GM18511 (cell line): ENCODE measurements around the gene ITPA.

Experiments used
- ATAC-seq: cut with Tn5 transposase; IDR thresholded peaks from one replicate; pipeline ENCODE4 v1.9.1; 2021; ENCODE audit warnings: mild to moderate bottlenecking, moderate library complexity; ENCODE audit not compliant: unreplicated experiment

ITPA gene

DNA sequence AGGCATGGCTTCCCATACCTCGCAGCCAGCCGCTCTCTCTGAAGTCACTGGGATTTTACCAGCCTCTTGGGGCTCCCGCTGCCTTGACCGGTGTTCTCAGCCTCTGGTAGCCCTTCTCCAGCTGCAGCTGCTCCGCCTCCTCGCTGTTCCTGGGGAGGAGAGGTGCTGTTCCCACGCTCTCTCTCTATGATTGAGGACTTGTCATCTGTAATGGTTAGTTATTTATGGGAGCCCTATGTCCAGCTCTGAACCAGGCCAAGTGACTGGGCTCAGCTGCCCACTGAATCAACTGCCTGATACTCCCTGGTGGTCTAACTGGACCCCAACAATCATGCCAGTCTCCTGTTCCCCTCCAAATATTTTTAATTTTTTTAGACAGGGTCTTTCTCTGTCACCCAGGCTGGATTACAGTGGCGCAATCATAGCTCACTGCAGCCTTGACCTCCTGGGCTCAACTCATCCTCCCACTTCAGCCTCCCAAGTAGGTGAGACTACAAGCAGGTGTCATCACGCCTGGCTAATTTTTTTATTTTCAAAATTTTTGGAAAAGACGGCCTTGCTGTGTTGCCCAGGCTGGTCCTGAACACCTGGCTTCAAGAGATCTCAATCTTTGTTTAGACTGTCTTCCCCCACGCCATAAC, 34.5 kb downstream of the ITPA start:
- ATAC-seq: no peak

DNA sequence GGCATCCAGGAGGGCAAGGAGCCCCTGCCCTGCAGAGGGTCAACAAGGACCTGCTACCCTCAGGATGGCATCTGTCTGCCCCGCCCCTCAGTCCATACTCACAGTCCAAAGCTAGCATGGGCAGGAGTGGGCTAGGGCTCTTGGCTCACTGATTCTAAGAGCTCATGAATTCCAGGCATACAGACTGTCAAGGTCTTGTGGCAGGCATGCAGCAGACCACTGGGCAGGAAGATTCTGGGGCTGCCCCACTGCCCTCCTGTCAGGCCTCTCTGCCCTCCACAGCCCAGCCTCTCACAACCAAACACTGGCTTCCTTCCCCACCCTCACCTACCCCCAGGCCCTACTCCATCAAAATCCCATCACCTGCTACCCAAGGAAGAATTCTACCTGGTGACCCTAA, 35.3 kb downstream of the ITPA start:
- no peak for ATAC-seq

DNA sequence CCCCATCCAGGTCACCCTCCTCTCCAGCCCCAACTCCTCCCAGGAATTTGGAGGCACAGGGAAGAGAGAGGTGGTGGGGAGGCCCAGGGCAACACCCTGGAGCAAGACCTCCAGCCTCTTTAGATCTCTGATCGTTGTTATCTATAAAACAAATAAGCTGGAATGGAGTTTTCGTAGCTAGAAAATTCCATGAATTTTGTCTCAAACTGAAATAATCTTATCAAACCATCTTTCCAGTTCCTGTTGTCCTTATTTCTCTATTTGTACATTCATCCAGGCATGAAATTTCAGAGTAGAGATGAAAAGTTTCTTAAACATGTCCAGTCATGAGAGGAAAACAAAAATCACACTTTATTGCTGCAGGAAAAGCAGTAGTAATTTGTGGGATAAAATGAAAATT, 35.9 kb downstream of the ITPA start:
- ATAC-seq: no peak

DNA sequence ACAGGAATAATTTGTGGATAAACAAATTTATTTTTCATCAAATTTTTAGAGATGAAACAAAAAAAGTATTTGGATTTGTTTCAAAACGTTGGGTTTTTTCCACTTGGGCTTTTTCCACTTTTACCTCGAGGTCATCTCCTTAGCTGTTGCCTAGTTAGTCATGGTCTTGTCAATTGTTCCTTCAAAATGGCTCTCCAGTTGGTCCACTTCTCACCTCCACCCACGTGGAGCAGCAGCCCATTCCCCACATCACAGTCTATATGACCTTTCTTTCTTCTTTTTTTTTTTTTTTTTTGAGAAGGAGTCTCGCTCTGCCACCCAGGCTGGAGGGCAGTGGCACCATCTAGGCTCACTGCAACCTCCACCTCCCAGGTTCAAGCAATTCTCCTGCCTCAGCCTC, 36.4 kb downstream of the ITPA start:
- ATAC-seq: no peak

DNA sequence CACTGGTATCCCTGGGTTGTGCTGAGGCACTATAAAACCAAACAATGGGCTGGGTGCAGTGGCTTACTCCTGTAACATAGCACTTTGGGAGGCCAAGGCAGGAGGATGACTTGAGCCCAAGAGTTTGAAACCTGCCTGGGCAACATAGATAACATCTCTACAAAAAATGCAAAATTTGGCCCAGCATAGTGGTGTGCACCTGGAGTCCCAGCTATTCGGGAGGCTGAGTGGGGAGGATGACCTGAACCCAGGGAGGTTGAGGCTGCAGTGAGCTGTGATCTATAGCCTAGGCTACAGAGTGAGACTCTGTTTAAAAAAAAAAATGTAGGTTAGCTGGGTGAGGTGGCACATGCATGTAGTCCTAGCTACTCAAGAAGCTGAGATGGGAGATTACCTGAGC, 37.4 kb downstream of the ITPA start:
- no peak for ATAC-seq

DNA sequence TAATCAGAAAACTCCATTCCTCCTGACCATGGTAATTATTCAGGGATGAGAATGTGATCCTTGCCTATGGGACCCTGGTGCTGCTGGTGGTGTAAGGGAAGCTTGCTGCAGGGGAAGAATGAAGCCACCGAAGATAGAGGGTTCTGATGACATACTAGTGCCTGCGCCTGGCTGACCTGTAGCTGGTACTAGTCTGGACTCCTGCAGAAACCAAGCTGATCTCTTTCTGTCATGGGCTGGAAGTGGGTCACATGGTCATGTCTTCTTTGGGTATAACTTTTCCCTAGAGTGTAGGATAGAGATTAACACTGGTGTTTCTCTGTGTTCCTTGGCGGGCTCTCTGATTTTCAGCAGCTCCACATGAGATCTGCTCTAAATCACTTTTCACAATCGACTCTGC, 38.3 kb downstream of the ITPA start:
- no peak for ATAC-seq

DNA sequence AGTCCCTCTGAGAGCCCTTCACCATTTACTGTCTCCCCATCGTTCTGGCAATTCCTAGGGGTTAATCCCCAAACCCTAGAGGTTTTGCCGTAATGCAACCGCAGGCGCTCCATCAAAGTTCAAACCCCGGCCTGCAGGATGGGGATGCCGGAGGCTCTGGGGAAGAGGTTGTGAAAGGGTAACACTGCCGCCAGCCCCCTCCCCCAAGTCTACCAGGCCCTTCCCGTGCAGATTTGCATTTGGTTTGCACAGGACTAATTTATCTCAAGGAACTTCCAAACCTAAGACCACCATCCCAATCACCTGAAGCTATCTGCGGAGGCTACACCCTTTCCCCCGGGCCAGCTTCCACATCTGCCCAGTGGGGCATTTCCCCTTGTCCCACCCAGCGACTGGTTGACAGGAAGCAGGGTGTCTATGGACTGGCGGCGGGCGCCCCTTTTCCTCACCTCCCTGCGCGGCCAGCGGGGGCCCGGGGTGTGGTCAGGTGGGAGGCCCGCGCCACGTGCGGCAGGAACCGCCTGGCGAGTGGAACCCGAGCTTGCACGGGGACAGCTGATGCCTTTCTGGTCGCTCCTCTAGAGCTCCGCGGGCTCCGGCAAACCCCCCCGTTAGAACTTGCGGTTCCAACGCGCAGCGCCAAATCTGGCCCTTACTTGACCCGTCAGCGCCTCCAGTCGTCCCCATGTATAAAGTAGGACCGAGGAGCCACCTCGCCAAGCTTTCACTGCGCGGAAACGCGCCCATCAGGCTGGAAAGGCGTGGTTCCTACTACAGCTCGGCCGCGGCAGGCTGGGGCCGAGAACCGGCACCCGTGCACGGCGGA, 39.1 kb downstream of the ITPA start:
- no peak for ATAC-seq

DNA sequence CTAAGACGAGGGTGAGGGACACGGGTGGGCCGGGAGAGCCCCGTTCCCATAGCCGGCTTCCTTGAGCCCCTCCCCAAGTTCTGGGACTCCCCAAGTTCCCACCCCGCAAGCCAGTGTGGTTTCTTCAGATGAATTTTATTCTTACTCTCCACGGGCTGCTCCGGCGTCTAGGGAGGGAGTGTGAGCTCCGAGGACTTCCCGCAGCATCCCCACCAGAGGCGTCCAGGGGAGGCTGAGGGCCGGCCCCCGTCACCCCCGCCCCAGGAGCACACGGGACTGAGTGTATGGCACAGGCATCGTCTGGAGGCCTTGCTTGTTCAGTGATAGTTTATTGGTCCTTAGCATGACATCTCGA, 39.7 kb downstream of the ITPA start:
- no peak for ATAC-seq

DNA sequence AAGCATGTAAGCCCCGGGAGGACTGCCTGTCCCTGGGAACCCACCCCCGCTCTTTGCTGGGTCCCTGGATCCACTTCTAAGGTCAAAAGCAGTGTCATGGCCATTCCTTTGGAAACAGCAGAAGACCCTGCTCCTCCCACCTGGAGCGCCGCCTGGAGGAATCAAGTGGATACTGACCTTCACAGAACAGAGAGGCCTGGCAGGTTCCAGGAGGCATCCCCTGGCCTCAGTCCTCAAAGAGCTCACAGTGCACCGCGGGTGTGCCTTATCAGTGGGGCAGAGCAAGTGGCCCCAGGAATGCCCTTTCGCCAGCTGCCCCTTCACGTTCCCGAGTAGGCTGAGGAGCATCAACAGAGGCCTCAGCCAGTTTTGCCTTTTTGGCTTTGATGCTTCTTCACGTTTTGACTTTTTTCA, 40.8 kb downstream of the ITPA start:
- ATAC-seq: no peak

DNA sequence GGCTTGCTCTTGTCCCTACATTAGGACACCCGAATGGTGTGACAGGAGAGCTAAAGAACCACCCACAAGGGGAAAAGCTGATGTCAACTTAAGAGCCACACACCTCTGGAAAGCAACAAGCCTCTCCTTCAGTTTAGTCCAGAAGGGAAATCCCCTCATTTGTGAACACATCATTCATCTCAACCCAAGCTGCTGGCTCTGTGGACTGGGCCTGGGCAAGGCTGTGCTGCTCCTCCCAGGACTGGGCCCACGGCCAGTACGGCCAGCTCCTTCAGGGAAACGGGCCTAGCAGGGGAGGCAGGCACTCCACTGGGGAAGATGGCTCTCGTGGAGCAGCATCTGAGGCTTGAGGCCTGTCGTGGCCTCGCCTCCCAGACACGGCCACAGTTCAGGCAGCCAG, 42.5 kb downstream of the ITPA start:
- ATAC-seq: no peak

DNA sequence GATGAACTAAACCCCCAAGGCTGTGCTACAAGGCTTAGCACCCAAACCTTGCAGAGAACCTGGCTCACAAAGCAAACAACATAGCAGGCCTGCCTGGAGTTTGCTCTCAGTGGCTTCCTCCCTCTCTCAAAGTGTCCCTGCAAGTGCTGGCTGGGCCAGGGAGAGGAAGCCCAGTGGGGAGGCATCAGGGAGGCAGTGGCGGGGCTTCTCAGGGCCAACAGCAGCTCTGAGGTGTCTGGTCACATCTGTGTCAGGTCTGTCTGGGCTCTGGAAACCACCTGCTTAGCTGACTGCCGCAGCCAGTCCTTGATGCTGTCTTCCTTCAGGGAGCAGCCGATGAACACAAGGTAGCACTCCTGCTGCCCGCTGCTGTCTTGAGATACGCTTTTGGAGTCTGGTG, 46.4 kb downstream of the ITPA start:
- no peak for ATAC-seq

DNA sequence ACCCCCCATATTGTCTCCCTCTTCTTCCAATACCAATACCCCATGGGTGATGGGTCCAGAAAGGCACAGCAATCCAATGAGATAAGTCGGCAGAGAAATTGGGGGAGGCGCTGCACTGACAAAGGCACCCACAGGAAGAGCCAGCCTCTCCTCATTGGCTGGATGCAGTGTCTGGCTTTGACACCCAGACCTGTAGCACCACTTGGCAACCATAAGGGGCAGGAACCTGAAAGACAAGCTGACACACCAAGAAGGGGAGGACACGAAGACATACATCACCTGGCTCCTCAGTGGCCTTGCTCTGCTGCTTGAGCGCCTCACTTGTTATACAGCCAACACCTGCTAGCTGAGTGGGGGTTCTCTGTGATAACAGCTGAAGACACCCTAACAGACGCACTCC, 49.1 kb downstream of the ITPA start:
- ATAC-seq: no peak

DNA sequence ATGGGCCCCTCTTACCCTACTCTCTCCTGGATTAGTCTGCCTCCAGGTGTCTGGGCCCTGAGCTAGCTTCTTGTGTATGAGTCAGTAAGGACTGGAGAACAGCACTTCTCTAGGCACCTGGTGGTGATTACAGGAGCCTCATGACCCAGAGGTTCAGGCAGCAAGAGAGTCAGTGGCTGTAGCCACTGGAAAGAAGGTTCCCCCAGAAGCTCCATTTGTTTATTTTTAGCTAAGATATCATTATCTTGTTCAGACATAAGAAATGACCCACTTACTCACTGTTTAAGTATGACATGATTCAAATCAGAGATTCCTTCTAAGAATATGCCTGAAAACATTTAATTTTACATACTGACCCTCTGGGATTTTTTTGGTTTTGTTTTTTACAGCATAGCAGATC, 53.3 kb downstream of the ITPA start:
- no peak for ATAC-seq

DNA sequence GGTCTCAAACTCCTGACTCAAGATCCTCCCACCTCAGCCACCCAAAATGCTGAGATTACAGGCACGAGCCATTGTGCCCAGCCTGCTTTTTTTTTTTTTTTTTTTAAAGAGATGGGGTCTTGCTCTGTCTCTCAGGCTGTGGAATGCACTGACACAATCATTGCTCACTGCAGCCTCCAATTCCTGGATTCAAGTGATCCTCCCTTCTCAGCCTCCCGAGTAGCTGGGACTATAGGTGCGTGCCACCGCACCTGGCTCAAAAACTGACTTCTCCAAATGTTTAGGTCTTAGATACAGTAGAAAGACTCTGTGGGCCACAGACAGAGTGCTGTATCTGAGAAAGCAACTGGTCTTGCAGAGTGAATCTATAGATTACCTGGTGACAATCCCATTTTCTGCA, 60.8 kb downstream of the ITPA start:
- no peak for ATAC-seq

DNA sequence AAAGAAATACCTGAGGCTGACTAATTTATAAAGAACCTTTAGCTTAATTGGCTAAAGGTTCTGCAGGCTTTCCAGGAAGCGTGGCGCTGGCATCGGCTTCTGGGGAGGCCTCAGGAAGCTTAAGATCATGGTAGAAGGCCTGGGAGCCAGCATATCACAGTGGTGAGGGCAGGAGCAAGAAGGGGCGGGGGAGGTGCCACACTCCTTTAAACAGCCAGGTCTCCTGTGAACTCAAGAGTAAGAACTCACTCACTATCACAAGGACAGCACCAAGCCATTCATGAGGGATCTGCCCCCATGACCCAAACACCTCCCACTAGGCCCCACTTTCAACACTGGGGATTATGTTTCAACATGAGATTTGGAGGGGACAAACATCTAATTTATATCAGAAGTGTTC, 64.1 kb downstream of the ITPA start:
- ATAC-seq: no peak
